ENCODE data around the gene UBASH3A. TPM values are rescaled to one million over a fixed set of nuclear protein-coding genes. Genes with fewer than 3 reads are reported as not detected.

Gene UBASH3A
- total RNA-seq, 1 donor from 2014 or later = not detected

- H3K9me3 Mint-ChIP-seq = no peaks in the 10 kb centered on the region
- H3K4me3 Mint-ChIP-seq = no peak overlapping the region
Measured at GRCh38 chr21:42413093-42413492, 9.4 kb downstream of the UBASH3A start.

DNA sequence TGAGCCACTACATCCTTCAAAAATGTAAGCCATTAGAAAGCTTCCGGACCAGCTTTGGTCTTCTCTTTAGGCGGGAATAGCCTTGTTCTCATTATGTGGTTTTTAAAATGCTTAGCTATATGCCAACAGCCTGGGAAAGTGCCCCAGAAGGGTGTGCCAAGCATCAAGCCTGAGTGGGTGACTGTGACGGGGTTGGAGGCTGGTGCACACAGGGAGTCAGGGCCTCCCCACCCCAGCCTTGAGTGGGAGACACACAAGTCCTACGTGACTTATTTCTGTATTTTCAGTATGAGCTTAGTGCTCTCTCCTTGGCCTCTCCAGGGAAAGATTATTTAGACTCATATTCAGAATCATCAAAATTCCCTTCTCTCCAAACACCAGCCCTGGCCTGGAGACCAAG is 9.8 kb downstream of the UBASH3A start:
- H3K9me3 Mint-ChIP-seq = no peaks in the 10 kb centered on the region
- H3K36me3 Mint-ChIP-seq = no peaks in the 10 kb centered on the region
- H4K20me1 ChIP-seq (ENCODE audit: low read depth) = no peaks in the 10 kb centered on the region
- peaks cover 4% of the 10 kb centered on the region for H3K27me3 Mint-ChIP-seq (ENCODE audit: insufficient read depth, low read depth)
- H3K27ac ChIP-seq = no peak overlapping the region
- no peak overlapping the region for H3K9ac ChIP-seq
- no peaks in the 10 kb centered on the region for H3K79me2 ChIP-seq (ENCODE audit: low read depth)
- H3K27me3 ChIP-seq = no peaks in the 10 kb centered on the region
- H3K4me1 Mint-ChIP-seq = peaks cover 21% of the 10 kb centered on the region
- H3K4me2 ChIP-seq = no peak overlapping the region
- no peak overlapping the region for H3K4me3 ChIP-seq
- TF ChIP-seq, protein P1, sequence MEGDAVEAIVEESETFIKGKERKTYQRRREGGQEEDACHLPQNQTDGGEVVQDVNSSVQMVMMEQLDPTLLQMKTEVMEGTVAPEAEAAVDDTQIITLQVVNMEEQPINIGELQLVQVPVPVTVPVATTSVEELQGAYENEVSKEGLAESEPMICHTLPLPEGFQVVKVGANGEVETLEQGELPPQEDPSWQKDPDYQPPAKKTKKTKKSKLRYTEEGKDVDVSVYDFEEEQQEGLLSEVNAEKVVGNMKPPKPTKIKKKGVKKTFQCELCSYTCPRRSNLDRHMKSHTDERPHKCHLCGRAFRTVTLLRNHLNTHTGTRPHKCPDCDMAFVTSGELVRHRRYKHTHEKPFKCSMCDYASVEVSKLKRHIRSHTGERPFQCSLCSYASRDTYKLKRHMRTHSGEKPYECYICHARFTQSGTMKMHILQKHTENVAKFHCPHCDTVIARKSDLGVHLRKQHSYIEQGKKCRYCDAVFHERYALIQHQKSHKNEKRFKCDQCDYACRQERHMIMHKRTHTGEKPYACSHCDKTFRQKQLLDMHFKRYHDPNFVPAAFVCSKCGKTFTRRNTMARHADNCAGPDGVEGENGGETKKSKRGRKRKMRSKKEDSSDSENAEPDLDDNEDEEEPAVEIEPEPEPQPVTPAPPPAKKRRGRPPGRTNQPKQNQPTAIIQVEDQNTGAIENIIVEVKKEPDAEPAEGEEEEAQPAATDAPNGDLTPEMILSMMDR (IDR thresholded peaks at IDR 0.05) = no peak
- TF ChIP-seq EZH2phosphoT487 (IDR thresholded peaks at IDR 0.05) = no peak
- TF ChIP-seq EZH2 (IDR thresholded peaks at IDR 0.05) = no peak
- no peaks in the 10 kb centered on the region for H3K4me1 ChIP-seq
- H3K4me3 Mint-ChIP-seq = no peak overlapping the region
- H3K27ac Mint-ChIP-seq = peak overlapping the region; percentile 9
- no peak overlapping the region for H2AFZ ChIP-seq (replicated peaks)
- no peaks in the 10 kb centered on the region for H3K9me3 ChIP-seq (ENCODE audit: low read depth)
- H3F3A ChIP-seq (ENCODE audit: low read depth) = peaks cover 4% of the 10 kb centered on the region
- H3K36me3 ChIP-seq = no peaks in the 10 kb centered on the region
- no peak for DNase-seq (ENCODE audit: low spot score)

More at GRCh38 chr21:42413093-42413492, 9.4 kb downstream of the UBASH3A start:
- Mint-ChIP-seq H3K27me3 (ENCODE audit: insufficient read depth, low read depth) (peaks cover 4% of the 10 kb centered on the region), H3K36me3 (no peaks in the 10 kb centered on the region), H3K27ac (peak overlapping the region; percentile 9), H3K4me1 (peaks cover 21% of the 10 kb centered on the region)
- H2AFZ ChIP-seq (replicated peaks) = no peak overlapping the region
- H4K20me1 ChIP-seq (ENCODE audit: low read depth) = no peaks in the 10 kb centered on the region
- peaks cover 4% of the 10 kb centered on the region for H3F3A ChIP-seq (ENCODE audit: low read depth)
- H3K9ac ChIP-seq = no peak overlapping the region
- no peak overlapping the region for H3K4me3 ChIP-seq
- H3K36me3 ChIP-seq = no peaks in the 10 kb centered on the region
- H3K27ac ChIP-seq = no peak overlapping the region
- H3K79me2 ChIP-seq (ENCODE audit: low read depth) = no peaks in the 10 kb centered on the region
- H3K4me2 ChIP-seq = no peak overlapping the region
- TF ChIP-seq, protein P1 (IDR thresholded peaks at IDR 0.05) = no peak
- no peak for TF ChIP-seq EZH2 (IDR thresholded peaks at IDR 0.05)
- TF ChIP-seq EZH2phosphoT487 (IDR thresholded peaks at IDR 0.05) = no peak
- H3K27me3 ChIP-seq = no peaks in the 10 kb centered on the region
- no peaks in the 10 kb centered on the region for H3K9me3 ChIP-seq (ENCODE audit: low read depth)
- no peaks in the 10 kb centered on the region for H3K4me1 ChIP-seq
- DNase-seq (ENCODE audit: low spot score) = no peak

- H3K9me3 Mint-ChIP-seq = no peaks in the 10 kb centered on the region
- H3K9me3 ChIP-seq (ENCODE audit: low read depth) = no peaks in the 10 kb centered on the region
- H2AFZ ChIP-seq (replicated peaks) = no peak overlapping the region
- H3K9ac ChIP-seq = no peak overlapping the region
- H3K27me3 ChIP-seq = no peaks in the 10 kb centered on the region
- H3K4me1 Mint-ChIP-seq = peaks cover 19% of the 10 kb centered on the region
- no peak overlapping the region for H3K4me3 ChIP-seq
- peaks cover 4% of the 10 kb centered on the region for H3K27me3 Mint-ChIP-seq (ENCODE audit: insufficient read depth, low read depth)
- DNase-seq (ENCODE audit: low spot score) = no peak
- no peaks in the 10 kb centered on the region for H3K79me2 ChIP-seq (ENCODE audit: low read depth)
- peaks cover 4% of the 10 kb centered on the region for H3F3A ChIP-seq (ENCODE audit: low read depth)
- H4K20me1 ChIP-seq (ENCODE audit: low read depth) = no peaks in the 10 kb centered on the region
- no peak overlapping the region for H3K4me2 ChIP-seq
- H3K27ac ChIP-seq = no peak overlapping the region
- no peaks in the 10 kb centered on the region for H3K36me3 ChIP-seq
- no peak overlapping the region for H3K4me3 Mint-ChIP-seq
- H3K4me1 ChIP-seq = no peaks in the 10 kb centered on the region
- TF ChIP-seq EZH2phosphoT487 (IDR thresholded peaks at IDR 0.05) (no peak), EZH2 (IDR thresholded peaks at IDR 0.05) (no peak)
- TF ChIP-seq, protein P1 (IDR thresholded peaks at IDR 0.05) = no peak
- no peaks in the 10 kb centered on the region for H3K36me3 Mint-ChIP-seq
- H3K27ac Mint-ChIP-seq = peak overlapping the region; percentile 24
Measured at GRCh38 chr21:42414066-42414465, 10.4 kb downstream of the UBASH3A start.
